Duodenal mucosa (tissue), 2 donors: ENCODE results near the gene COL12A1.

Experiments
- H3K27ac ChIP-seq: one replicate; pipeline ENCODE4 v1.7.0; 2013; ENCODE audit warnings: low read depth, low read length
- H3K27me3 ChIP-seq, 2 donors: one replicate each; pipeline ENCODE4 v1.7.0; 2013; ENCODE audit warnings: low read length in 2 of 2, control low read depth in 1 of 2; ENCODE audit not compliant: insufficient read depth in 2 of 2, control insufficient read depth in 1 of 2
- H3K36me3 ChIP-seq, 2 donors: one replicate each; pipeline ENCODE4 v1.7.0; 2013; ENCODE audit warnings: low read length in 2 of 2, control low read depth in 1 of 2; ENCODE audit not compliant: insufficient read depth in 2 of 2, control insufficient read depth in 1 of 2
- H3K4me1 ChIP-seq, 2 donors: one replicate each; pipeline ENCODE4 v1.7.0; 2013; ENCODE audit warnings: low read length in 2 of 2, control low read depth in 1 of 2; ENCODE audit not compliant: insufficient read depth in 2 of 2, control insufficient read depth in 1 of 2
- H3K4me3 ChIP-seq, 2 donors: one replicate each; pipeline ENCODE4 v1.7.0; 2013; ENCODE audit warnings: low read length in 2 of 2, low read depth in 1 of 2
- H3K9ac ChIP-seq, 2 donors: one replicate each; pipeline ENCODE4 v1.7.0; 2013; ENCODE audit warnings: low read length in 2 of 2, low read depth in 1 of 2
- H3K9me3 ChIP-seq, 2 donors: one replicate each; pipeline ENCODE4 v1.7.0; 2013; ENCODE audit warnings: low read length in 2 of 2, control low read depth in 1 of 2; ENCODE audit not compliant: control insufficient read depth in 1 of 2

Gene COL12A1

DNA sequence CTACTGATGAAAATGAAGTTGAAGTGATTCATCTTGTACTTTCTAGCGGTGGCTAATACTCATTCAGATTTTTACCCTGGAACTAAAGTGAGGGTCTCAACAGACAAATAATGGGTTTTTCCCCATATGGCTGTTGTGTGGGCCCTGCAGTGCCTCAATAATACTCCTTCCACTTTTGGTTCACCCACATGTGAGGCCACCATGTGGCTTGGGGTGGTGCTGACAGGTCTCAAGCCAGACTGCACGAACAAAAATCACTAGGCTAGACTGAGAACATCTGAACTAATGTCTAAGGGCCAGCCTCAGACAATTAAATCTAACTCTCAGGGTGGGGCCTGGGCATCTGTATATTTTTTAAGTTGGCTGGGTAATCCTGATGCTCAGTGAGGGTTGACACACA, 7.9 kb upstream of the COL12A1 start:
- Histone ChIP-seq H3K27ac (no peak overlapping the region), H3K27me3 (peaks cover 2% of the 10 kb centered on the region in 2 donors), H3K9me3 (no peaks in the 10 kb centered on the region), H3K36me3 (no peaks in the 10 kb centered on the region), H3K9ac (no peak overlapping the region), H3K4me3 (no peak overlapping the region), H3K4me1 (peaks cover 2 to 5% of the 10 kb centered on the region in 2 donors)

DNA sequence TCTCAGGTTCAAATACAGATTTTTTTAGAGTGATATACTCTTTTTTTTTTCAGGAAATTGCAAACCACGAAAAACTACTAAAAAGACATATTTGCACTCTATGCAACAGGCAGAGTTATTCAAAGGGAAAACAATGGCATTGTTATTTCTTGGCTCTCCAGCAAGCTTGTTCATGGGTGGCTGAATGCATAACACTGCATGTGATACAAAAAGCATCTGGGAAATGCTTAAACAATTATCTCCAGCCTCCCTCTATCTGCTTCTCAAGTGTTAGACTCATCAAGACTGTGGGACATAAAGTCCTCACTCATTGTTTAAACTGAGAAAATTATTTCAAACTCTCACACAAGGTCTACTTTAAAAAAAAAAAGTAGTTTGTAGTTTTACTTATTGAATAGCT, 7.3 kb upstream of the COL12A1 start:
- Histone ChIP-seq H3K4me3 (no peak overlapping the region), H3K9ac (no peak overlapping the region), H3K27ac (no peak overlapping the region), H3K9me3 (no peaks in the 10 kb centered on the region), H3K36me3 (no peaks in the 10 kb centered on the region), H3K4me1 (peaks cover 8 to 11% of the 10 kb centered on the region in 2 donors), H3K27me3 (peaks cover 8% of the 10 kb centered on the region in 2 donors)

DNA sequence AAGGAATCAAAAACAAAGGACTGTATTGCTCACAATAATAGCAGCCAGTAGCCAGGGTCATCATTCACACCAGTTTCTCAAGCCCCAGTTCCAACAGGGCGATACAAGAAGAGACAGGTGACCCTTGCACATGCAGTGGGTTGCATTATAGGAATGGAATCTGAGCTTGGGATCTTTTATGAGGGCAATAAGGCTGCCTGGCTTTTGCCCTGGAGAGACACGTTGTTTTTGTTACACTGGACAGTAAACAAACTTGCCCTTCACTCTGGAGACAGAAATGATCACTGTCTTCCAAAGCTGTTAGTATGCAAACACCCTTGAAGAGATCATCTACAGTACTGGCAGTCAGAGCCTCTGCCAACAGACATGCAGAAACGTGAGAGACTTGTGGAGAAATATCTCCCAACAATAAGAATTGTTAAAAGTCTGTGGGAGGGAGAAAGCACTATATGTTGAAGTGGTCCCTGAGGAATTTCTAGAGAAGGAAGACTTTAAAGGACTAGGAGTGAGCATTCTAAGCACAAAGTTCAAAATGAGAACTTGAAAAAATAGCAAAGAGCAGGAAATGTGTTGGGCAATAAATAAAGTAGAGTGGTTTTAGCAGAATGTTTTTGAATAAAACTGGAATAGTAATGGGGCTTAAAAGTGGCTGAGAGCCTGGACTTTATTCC, 6.2 kb upstream of the COL12A1 start:
- no peaks in the 10 kb centered on the region for H3K9me3 ChIP-seq
- H3K4me3 ChIP-seq: no peak overlapping the region
- no peak overlapping the region for H3K27ac ChIP-seq
- H3K4me1 ChIP-seq: peaks cover 8 to 19% of the 10 kb centered on the region in 2 donors
- H3K36me3 ChIP-seq: no peaks in the 10 kb centered on the region
- no peak overlapping the region for H3K9ac ChIP-seq
- peaks cover 16 to 18% of the 10 kb centered on the region in 2 donors for H3K27me3 ChIP-seq

DNA sequence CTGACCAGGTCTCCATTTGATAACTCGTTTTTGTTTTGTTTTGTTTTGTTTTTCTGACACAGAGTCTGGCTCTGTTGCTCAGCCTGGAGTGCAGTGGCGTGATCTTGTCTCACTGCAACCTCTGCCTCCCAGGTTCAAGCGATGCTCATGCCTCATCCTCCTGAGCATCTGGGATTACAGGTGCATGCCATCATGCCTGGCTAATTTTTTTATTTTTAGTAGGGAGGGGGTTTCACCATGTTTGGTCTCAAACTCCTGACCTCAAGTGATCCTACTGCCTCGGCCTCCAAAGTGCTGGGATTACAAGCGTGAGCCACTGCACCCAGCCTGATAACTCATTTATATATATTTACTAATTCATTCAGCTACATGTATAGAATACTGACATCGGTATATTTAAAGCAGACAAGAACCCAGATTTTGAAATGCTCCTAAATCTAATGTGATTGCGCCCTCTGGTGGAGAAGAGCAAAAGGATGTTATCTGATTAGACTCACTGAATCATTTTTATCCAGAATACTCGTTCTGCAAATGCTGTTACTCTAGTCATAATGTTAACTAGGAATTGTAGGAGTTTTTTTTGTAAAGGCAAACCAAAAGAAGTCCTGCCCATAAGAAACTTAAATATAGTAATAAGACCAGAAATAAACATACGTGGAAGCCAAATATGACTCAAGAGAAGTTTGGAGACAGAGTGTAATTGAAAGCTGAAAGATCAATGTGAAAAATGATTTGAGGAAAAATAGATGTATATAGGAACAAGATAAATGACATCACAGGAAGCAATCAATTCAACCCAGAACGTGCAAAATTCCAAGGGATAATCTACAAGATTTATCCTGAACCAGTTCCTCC, 5.3 kb upstream of the COL12A1 start:
- no peaks in the 10 kb centered on the region for H3K9me3 ChIP-seq
- H3K36me3 ChIP-seq: no peaks in the 10 kb centered on the region
- H3K27ac ChIP-seq: no peak overlapping the region
- no peak overlapping the region for H3K4me3 ChIP-seq
- peaks cover 8 to 22% of the 10 kb centered on the region in 2 donors for H3K4me1 ChIP-seq
- peaks cover 25 to 28% of the 10 kb centered on the region in 2 donors for H3K27me3 ChIP-seq
- H3K9ac ChIP-seq: no peak overlapping the region

DNA sequence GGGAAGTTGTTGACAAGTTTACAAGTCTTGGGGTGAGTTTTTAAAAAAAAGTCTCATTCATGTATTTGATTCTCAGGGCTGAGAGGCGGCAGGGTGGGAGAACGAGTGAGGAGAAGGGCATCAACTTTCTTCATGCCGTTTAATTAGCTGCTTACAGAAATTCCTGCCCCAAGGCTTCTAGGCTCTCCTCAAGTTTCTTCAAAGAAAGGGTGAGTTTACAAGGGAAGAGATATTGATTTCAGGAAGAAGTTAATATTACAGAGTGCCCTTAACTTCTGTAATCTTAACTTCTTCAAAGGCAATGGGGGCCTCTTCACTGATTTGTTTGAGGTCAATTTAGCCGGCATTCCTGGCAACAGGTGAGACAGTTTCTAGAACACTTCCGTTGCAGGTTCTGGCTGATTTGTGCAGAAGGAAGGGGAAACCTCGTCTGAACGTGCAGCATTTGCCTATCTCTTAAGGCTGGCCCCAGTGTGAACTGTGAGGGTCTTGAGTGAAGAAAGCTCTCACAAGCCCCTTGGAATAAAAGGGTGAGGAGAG, 3.4 kb upstream of the COL12A1 start:
- Histone ChIP-seq H3K9ac (no peak overlapping the region), H3K27me3 (peaks cover 43 to 46% of the 10 kb centered on the region in 2 donors), H3K27ac (no peak overlapping the region), H3K9me3 (no peaks in the 10 kb centered on the region), H3K36me3 (no peaks in the 10 kb centered on the region), H3K4me1 (peaks cover 8 to 37% of the 10 kb centered on the region in 2 donors), H3K4me3 (no peak overlapping the region)

DNA sequence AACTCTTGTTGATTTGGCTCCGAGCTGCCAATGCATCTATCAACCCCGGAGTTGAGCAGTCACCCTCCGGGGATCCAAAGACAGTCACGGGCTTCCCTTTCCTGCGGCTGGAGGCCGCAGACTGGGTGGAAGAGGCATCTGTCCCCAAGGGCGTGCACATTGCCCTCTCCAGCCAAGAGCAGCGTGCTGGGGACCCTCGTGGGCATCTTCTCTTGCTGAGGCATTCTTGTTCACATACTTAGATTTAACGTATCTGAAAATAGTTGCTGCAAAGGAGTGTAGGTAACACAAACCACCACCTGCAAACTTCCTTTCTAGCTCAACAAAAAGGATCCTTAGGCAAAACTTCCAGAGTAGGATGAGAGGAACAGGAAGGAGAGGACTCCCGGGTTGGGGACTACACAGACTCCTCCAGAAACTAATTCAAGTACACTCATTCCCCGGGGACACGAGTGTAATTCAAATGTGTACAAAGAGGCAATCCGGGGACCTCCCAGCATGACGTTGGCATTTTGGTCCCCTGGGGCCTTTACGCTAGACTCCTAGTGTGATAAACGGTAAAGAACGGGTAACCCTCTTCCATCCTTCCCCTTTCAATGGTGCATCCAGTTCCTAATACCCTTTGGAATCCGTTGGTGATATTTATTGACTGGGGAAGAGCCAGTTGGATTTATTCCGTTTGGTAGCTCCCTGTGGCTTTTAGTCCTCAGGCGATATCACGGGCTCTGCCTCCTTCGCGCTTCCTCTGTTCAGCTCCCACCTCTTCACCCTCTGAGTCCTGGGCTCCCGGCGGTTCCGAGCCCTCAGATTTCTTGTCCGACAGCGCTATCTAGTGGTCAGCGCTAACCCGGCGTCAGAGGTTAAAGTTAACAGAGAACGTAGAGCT, 2.7 kb upstream of the COL12A1 start:
- H3K4me3 ChIP-seq: peak overlapping the region; percentile 38 to 45
- no peak overlapping the region for H3K27ac ChIP-seq
- peak overlapping the region in 1 of 2 donors; percentile 2 for H3K9ac ChIP-seq
- no peaks in the 10 kb centered on the region for H3K36me3 ChIP-seq
- no peaks in the 10 kb centered on the region for H3K9me3 ChIP-seq
- H3K4me1 ChIP-seq: peaks cover 8 to 37% of the 10 kb centered on the region in 2 donors
- H3K27me3 ChIP-seq: peaks cover 50 to 53% of the 10 kb centered on the region in 2 donors

DNA sequence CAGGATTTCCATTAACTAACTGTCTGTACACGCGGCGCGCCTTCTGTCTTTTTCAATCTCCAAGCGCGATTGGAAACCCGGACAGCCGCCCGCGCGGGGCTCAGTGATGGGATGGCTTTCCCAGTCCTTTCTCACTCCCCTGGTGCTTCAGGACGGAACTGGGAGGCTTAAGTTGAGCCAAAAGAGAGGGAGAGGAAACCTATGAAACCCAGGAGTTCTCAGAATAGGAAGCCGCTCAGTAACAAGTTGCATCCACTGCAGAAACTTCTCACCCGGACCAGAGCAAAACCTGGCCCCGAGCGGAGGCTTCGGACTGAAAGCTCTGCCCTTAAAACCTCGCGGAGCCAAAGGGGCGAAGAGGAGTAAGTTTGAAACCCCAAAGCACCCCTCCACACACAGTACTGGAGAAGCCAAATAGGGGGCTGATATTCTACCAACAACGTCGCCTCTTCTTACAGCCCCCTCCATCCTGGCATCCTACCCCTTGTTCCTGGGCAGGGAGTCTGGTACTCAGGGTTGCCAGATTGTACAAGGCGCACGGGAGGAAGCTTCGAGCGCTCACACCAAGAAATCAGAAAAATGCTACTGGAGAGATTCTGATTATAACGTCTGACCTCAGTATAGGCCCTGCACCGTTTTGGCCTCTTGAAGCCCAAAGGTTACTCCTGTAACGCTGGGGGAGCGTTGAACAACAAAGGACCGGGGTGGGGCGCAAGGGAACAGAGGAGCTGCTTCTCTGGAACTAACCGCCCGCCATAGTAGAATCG, 906 bp upstream of the COL12A1 start:
- Histone ChIP-seq H3K4me1 (peaks cover 8 to 46% of the 10 kb centered on the region in 2 donors), H3K9me3 (no peaks in the 10 kb centered on the region), H3K4me3 (peak overlapping the region; percentile 64 to 66), H3K36me3 (no peaks in the 10 kb centered on the region), H3K27me3 (peaks cover 60 to 64% of the 10 kb centered on the region in 2 donors), H3K27ac (peak overlapping the region; percentile 22), H3K9ac (peak overlapping the region in 1 of 2 donors; percentile 32)

DNA sequence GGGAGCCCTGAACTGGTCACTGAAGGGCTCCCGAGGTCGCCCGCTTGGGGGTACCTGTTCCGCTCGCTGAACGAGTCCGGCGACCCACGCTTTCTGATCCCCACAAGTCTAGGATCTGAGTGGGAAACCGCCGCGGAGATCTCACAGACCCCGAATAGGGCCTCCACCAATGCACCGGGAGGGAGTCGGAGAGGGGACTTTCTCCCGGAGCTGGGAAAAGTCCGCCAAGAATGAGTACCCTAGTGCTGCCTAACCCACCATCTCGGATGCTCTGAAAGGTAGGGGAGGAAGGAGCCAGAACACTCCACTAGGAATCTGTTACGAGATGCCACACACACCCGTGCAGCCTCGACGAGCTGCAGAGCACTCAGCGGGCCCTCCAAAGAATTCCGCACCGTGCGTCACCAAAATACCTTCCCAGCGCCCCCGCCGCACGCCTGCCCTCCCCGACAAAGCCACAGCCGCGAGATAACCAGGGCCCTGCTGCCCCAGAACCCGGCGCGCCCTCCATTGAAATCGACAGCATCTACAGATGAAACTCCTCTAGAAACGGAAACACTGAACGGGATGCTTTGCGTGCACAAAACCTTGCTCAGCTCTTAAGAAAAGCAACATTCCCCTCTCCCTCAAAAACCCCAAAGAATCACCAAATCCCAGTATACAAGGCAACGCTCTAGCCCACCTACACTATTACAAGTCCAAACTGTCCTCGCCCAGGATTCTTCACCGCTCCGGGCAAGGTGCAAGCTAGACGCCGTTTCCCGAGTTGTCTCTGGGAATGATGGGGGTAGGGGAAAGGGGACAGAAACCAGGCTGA, 686 bp downstream of the COL12A1 start:
- peak overlapping the region; percentile 2 to 57 for H3K9ac ChIP-seq
- H3K36me3 ChIP-seq: no peaks in the 10 kb centered on the region
- peak overlapping the region; percentile 64 to 66 for H3K4me3 ChIP-seq
- peak overlapping the region; percentile 49 for H3K27ac ChIP-seq
- peaks cover 8 to 46% of the 10 kb centered on the region in 2 donors for H3K4me1 ChIP-seq
- peaks cover 64 to 72% of the 10 kb centered on the region in 2 donors for H3K27me3 ChIP-seq
- no peaks in the 10 kb centered on the region for H3K9me3 ChIP-seq
